SK-N-MC (cell line): Measurements from ENCODE around the gene GSTA5.

Experiments used
- EZH2 ChIP-seq: fragments of 200-600 bp; sonication (generic); IDR thresholded peaks from one replicate; pipeline ENCODE4 v1.6.1; 2017; ENCODE audit warnings: antibody characterized with exemption
- POLR2AphosphoS5 ChIP-seq: IDR thresholded peaks from 2 replicates; pipeline ENCODE4 v1.6.1; 2012; ENCODE audit warnings: mild to moderate bottlenecking, low read depth, low read length, borderline replicate concordance

GRCh38 chr6:52834481-52834880 lies 6.1 kb downstream of the GSTA5 start:
- TF ChIP-seq POLR2AphosphoS5 (no peak), EZH2 (no peak)
